T47D (cell line): Measurements from ENCODE around the gene TMEM266.

Experiments
- DNase-seq, 2 experiments: peaks; one replicate each; pipeline versions ENCODE4 v3.0.0 to v3.0.0-alpha.2; 2011 to 2012; ENCODE audit warnings: low read depth in 1 of 2, low spot score in 1 of 2
- JUND ChIP-seq: IDR thresholded peaks from 2 replicates; pipeline ENCODE4 v1.6.1; 2012; ENCODE audit warnings: low read depth
- in situ Hi-C: cut with HindIII; loops from 2 replicates; pipeline ENCODE4 v1.10.0; 2016; ENCODE audit warnings: low sequenced_read_pairs, low pct_unique_long_range_greater_than_20kb

Gene TMEM266

DNA sequence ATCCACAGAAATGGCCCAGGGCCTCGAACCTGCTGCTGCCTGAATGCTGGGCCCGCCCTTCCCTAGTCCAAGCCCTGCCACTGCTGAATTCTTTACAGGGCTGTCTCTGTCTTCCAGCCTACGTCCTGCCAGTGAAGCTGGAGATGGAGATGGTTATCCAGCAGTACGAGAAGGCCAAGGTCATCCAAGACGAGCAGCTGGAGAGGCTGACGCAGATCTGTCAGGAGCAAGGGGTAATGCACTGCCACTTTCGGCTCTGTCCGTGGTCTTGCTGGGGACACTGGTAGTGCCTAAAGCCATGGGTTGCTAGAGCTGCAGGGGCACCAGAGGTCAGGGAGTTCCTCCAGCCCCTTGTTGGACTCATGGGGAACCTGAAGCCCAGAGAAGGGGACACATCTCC, 115.7 kb downstream of the TMEM266 start:
- DNase-seq: no peak
- TF ChIP-seq JUND: no peak
- in situ Hi-C loops: no loop called here

DNA sequence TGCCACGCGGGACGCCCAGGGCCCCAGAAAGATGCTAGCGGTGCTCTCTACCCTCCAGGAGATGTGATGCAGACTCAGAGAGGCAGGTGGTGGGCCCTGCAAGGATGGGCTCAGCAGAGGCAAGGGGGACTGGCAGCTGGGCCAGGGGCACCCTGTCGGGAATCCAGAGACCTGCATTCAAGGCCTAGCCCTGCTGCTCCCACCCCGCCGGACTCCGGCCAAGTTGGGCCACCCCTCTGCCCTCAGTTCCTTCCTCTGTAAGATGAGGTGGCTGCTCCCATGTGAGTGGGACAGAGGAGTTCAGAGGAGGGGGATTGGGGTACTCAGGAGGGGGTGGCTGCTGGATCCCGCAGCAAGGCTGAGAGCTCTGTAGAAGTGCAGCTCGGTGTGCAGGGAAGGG, 116.3 kb downstream of the TMEM266 start:
- no peak for DNase-seq
- TF ChIP-seq JUND: no peak
- in situ Hi-C loops: no loop called here

DNA sequence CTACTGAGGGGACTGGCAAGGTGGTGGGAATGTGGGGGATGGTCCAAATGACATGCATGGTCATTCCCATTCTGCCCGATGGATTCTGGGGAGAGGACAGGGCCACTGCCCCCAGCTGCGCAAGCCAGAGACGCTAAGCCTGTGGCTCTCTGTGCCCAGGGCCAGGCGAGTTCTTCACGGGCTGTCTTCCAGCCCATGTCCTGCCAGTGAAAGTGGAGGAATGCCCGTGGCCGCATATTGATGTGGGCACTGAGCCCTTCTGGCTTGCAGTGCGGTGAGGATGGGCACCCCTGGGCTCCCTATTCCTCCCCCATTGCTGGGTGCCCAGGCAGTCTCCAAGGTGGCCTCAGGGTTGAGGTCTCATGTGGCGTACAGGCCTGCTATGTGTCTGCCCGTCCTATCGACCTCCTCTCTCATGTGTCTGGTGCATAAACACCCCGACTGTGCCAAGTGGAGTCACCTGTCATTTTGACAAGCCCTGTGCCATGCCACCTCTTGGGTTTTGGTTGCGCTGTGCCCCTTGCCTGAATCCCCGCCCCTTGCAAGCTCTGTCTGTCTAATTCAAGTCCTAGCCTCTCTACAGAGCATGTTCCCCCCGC, 116.8 kb downstream of the TMEM266 start:
- TF ChIP-seq JUND: no peak
- in situ Hi-C loops: no loop called here
- DNase-seq: no peak

DNA sequence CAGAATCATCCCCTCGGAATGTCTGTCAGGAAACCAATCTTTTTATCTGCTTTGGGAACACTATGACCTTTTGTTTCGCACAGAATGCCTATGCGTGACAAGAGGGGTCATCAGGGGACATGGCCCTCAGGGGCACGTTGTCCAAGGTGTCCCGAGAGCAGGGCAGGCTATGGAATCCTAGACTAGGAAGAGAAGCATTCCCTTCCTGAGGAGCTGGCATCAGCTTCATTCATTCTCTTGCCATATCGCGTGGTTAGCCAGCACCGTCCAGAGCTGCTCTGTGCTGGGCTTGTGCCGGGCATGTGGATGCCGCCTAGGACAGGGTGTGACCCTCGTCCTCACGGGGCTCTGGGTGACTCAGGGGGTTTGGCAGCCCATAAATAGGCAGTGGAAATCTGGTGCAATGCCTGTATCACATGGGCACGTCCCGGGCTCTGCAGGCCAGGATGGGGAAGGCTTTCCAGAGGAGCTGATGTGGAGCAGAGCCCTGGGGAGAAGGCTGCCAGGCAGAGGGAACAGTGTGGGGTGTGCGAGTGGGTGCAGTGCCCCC, 117.8 kb downstream of the TMEM266 start:
- DNase-seq: no peak
- no peak for TF ChIP-seq JUND
- in situ Hi-C loops: no loop called here

DNA sequence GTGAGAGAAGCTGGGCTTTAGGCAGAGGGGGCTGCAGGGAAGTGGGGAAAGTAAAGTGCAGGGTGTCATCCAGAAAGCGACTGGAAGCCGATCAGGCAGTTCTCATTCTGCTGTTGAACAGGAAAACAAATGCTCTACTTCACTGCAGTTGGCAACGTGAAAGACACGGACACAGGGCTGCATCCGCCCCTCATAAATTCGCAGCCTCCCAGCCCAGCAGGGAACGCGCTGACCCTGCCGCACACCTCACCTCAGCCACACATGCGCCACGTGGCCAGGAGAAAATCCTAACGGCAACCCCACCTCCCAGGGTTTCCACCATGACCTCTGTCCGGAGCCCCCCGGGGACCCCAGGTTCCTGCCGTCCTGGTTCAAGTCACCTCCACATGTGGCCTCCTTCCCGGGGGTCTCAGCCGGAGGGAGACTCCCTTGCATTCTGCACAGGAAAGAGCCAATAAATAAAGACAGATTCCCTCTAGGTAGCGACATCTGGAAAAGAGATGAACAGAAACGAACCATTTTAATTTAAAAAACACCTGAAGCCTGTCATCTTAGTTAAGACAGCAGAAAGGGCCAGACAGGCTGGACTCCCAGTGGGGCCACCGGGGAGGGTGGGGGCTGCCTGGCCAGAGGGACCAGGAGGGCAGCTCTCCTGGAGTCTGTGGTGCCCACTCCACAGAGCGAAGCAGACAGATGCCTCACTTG, 118.7 kb downstream of the TMEM266 start:
- DNase-seq: no peak
- in situ Hi-C loops: no loop called here
- no peak for TF ChIP-seq JUND

DNA sequence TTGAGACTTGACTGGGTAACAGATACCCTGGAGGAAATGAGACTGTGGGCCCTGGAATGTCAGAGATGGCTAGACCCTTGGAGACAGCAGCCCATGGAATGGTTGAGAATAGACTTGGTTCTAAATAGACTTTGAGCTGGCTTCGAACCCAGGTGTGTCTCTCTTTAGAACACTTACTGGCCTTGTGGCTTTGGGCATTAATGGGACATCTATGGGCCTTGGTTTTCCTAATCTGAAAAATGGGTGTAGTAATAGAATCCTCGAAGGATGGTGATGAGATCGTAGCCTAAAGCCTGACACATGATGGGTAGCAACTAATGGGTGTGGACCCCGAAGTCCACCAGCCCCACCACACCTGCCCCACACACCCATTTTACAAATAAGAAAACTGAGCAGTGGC, 119.2 kb downstream of the TMEM266 start:
- no peak for TF ChIP-seq JUND
- in situ Hi-C loops: no loop called here
- DNase-seq: no peak

DNA sequence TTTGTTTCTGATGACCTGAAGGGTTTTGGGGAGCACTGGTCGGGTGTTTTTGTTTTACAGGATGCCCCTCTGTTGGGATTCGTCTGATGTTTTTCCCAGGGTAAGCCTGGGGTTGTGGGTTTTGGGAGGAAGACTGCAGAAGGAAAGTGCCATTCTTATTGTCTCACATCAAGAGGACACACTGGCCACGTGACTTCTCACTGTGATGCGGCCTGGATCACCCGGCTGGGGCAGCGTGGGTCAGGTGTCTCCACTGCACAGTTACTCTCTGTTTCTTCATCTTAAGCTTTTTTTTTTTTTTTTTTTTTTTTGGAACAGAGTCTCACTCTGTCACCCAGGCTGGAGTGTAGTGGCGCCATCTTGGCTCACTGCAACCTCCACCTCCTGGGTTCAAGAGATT, 120.5 kb downstream of the TMEM266 start:
- no peak for DNase-seq
- in situ Hi-C loops: no loop called here
- no peak for TF ChIP-seq JUND

DNA sequence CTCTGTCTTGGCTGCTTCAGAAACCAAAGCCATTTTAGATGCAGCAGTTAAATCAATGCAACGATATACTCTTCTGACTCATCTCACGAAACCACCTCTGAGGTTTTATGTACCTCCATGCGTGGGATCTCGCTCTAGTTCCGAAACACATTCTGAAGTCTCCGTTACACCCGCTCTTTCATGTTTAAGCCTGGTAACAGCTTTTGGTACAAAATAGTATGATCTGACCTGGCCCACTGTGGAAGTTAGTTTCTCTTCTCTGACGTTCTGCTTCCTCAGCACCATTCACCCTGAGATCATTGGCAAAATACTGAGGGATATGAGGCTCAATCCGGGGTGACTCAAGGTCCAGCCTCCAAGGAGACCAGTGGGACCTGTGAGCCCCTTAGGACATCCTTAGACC, 121.9 kb downstream of the TMEM266 start:
- in situ Hi-C loops: no loop called here
- TF ChIP-seq JUND: no peak
- DNase-seq: no peak

DNA sequence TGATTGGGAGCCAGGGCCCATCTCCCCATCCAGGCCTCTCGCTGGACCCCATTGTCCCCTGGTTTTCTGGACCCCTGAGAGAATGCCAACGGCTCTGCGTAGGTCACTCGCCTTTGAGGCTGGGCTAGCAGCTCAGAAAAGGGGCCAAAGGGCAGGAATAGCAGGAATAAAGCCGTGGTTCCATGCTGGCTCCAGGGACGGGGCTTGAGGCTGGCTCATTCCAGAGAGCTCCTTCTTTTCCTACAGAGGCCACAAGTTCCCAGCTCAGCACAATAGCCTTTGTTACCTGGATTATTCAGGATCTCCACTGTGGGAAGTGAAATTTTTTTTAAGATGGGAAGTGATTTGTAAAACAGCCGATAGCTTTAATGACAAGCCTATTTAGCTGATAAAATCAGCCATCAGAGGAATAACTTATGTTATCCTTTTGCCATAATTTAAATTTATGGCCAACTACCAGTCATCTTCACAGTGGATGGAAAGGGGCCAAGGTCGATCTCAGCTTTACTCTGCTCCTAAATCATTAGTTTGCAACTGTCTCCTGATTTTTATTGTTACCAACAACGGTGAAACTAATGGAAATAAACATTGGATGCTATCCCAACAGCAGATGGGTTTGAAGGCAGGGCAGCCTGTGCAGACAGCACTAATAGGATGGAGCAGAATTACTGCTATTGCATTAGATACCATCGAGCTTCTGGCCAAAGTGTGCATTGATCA, 124.3 kb downstream of the TMEM266 start:
- TF ChIP-seq JUND: no peak
- in situ Hi-C loops: no loop called here

DNA sequence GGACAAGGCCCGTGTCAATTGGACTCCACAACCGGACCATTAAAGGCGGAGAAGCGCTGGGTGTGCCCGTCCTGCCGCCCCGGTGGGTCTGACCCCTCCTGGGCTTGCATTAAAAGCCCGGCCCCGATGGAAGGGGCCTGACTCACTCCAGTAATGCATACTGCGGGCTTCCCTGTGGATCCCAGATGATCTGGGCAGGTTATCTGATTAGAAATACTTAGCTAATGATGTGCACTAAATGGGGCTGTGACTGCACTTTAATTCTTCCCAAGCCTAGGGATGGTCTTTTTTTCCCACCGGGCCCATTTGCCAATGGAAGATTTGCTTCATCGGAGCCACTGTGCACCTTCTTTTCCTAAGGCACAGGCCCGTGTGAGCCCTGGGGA, 124.9 kb downstream of the TMEM266 start:
- DNase-seq: no peak

More for the DNA sequence above, 124.3 kb downstream of the TMEM266 start:
- DNase-seq: no peak

DNA sequence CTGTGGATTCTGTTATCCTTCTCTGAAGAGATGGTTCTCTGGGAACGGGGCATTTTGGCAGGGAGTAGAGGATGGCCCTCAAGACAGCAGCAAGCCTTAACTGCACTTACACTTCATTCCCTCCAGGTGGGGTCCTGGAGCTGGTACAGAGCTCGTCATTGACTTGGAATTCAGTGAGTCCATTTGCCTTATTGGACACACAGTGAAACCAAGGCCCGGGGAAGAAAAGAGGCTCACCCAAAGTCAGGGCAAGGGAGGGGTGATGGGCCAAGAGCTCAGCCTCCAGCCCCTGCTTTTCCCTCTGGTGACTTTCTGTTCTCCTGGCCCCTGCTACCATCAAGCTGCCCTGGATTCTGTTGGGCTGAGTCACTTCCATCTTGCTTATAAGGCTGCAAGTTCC, 125.9 kb downstream of the TMEM266 start:
- TF ChIP-seq JUND: no peak
- DNase-seq: peak; percentile 56 to 87
- in situ Hi-C loops: no loop called here

More for the DNA sequence above, 124.9 kb downstream of the TMEM266 start:
- no peak for TF ChIP-seq JUND
- in situ Hi-C loops: no loop called here

DNA sequence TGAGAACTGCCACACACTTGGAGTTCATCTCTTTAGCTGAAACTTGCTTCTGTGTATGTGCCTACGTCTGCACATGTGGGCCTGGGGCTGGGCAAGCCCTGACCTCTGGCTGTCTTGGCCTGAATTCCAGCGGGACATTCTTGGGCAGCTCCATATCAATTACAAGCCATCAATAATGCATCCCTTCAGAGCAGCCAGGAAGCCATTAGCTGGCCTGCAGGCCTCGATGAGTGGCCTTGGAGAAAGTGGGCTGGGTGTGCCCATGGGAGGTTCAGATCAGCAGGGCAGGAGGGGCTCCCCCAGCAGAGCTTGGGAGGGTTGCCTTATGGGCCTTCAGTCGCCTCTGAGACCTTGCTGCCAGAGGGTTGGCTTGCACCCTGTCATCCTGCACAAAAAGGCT, 127.4 kb downstream of the TMEM266 start:
- DNase-seq: no peak
- TF ChIP-seq JUND: no peak
- in situ Hi-C loops: no loop called here

DNA sequence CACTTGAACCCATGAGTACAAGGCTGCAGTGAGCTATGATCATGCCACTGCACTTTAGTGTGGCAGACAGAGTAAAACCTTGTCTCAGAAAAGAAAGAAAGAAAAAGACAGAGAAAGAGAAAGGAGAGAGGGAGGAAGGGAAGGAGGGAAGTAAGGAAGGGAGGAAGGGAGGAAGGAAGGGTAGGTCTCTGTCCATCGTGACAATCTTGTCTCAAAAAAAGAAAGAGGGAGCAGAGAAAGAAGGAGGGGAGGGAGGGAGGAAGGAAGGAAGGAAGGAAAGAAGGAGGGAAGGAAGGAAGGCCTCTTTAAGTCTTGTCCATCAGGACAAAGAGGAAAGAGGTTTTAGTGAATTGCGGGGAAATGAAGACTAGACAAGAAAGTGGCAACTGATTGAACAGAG, 129.3 kb downstream of the TMEM266 start:
- DNase-seq: no peak
- no peak for TF ChIP-seq JUND
- in situ Hi-C loops: no loop called here
